DND-41 (cell line): Measurements from ENCODE around the gene DACT1.

Experiments used
- ATAC-seq: fragments of 200-7000 bp; cut with Tn5 transposase; 3 replicates; pipeline ENCODE4 v1.9.1; 2021; ENCODE audit warnings: low read depth; ENCODE audit not compliant: insufficient read depth
- DNase-seq: peaks from one replicate; pipeline ENCODE4 v3.0.0-alpha.2; 2020
- H2AFZ ChIP-seq: 2 replicates; pipeline ENCODE4 v1.6.0; 2012; ENCODE audit warnings: low read depth, low read length
- H3K27ac ChIP-seq: 2 replicates; pipeline ENCODE4 v1.5.1; 2012; ENCODE audit warnings: low read length, inconsistent platforms
- H3K27me3 ChIP-seq: fragments of 200-600 bp; sonication (generic); 2 replicates; pipeline ENCODE4 v1.6.0; 2012; ENCODE audit warnings: low read length, mild to moderate bottlenecking, inconsistent platforms; ENCODE audit not compliant: insufficient read depth, poor library complexity
- H3K36me3 ChIP-seq: 2 replicates; pipeline ENCODE4 v1.5.1; 2012; ENCODE audit warnings: low read length, inconsistent platforms; ENCODE audit not compliant: insufficient read depth
- H3K4me1 ChIP-seq: 2 replicates; pipeline ENCODE4 v1.5.1; 2012; ENCODE audit warnings: mild to moderate bottlenecking, low read length; ENCODE audit not compliant: insufficient read depth
- H3K4me2 ChIP-seq: 2 replicates; pipeline ENCODE4 v1.6.0; 2012; ENCODE audit warnings: mild to moderate bottlenecking, moderate library complexity, low read length, inconsistent platforms; ENCODE audit not compliant: insufficient read depth
- H3K4me3 ChIP-seq, 2 experiments: fragments of 200-600 bp in 1 of 2; shearing (Covaris generic) in 1 of 2; 2 replicates each; pipeline ENCODE4 v1.5.1; 2012 to 2016; ENCODE audit warnings: inconsistent platforms in 2 of 2, low read length in 2 of 2, mild to moderate bottlenecking in 2 of 2, low read depth in 1 of 2, moderate library complexity in 1 of 2
- H3K79me2 ChIP-seq: 2 replicates; pipeline ENCODE4 v1.6.0; 2012; ENCODE audit warnings: low read length, inconsistent platforms; ENCODE audit not compliant: insufficient read depth
- H3K9ac ChIP-seq: 2 replicates; pipeline ENCODE4 v1.6.0; 2012; ENCODE audit warnings: low read depth, mild to moderate bottlenecking, inconsistent platforms, low read length, moderate library complexity
- H3K9me3 ChIP-seq: 2 replicates; pipeline ENCODE4 v1.5.1; 2012; ENCODE audit warnings: low read length, moderate library complexity, mild to moderate bottlenecking, inconsistent platforms; ENCODE audit not compliant: insufficient read depth, severe bottlenecking
- H4K20me1 ChIP-seq: 2 replicates; pipeline ENCODE4 v1.6.0; 2012; ENCODE audit warnings: low read length; ENCODE audit not compliant: insufficient read depth
- CTCF ChIP-seq: IDR thresholded peaks from 2 replicates; pipeline ENCODE4 v1.5.1; 2012; ENCODE audit warnings: borderline replicate concordance, low read length, moderate library complexity, mild to moderate bottlenecking; ENCODE audit not compliant: poor library complexity, severe bottlenecking; ENCODE audit errors: extremely low read depth
- EZH2 ChIP-seq: IDR thresholded peaks from 3 replicates; pipeline ENCODE4 v1.6.1; 2012; ENCODE audit warnings: borderline replicate concordance, low read depth, mild to moderate bottlenecking, moderate library complexity, low read length, inconsistent platforms; ENCODE audit not compliant: severe bottlenecking

Gene DACT1

DNA sequence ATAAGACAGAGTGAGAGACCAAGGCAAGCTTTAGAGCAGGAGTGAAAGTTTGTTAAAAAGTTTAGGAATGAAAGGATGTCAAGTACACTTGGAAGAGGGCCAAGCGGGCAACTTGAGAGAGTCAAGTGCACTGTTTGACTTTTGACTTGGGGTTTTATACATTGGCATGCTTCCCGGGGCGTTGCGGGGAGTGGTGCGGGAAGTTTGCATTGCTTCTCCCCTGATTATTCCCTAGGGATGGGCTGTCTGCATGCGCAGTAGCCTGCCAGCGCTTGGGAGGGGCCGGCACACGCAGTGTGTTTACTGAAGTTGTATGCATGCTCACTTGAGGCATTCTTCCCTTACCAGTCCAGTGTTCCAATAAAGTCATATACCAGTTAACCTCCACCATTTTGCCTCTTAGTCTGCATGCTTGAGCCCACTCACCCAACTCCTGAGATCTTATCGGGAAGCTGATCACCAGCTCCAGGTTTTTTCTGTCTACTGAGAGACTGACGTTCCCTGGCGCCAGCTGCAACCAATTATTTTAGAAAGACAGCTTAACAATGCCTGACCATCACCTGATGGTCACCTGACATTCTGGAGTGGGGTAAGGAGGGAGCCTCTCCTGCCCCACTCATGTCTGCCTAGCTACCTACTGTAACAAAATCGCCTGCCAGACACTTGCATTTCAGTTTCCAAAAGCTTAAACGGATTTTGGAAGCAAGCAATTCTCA is 53.2 kb downstream of the DACT1 start:
- ATAC-seq (no peak), DNase-seq (no peak)
- H3K27me3 ChIP-seq, result peaks cover 8% of the 10 kb centered on the region
- no peaks in the 10 kb centered on the region for H4K20me1 ChIP-seq
- H3K36me3 ChIP-seq, result no peaks in the 10 kb centered on the region
- H3K4me3 ChIP-seq, result no peak overlapping the region
- no peaks in the 10 kb centered on the region for H3K9me3 ChIP-seq
- no peaks in the 10 kb centered on the region for H3K4me1 ChIP-seq
- H3K9ac ChIP-seq, result no peak overlapping the region
- no peaks in the 10 kb centered on the region for H3K79me2 ChIP-seq
- H2AFZ ChIP-seq, result no peak overlapping the region
- H3K4me2 ChIP-seq, result no peak overlapping the region
- no peak for TF ChIP-seq EZH2
- no peak for TF ChIP-seq CTCF
- H3K27ac ChIP-seq, result no peak overlapping the region

GRCh38 chr14:58693048-58693447 is 55.3 kb downstream of the DACT1 start:
- DNase-seq (no peak), ATAC-seq (no peak)
- no peak for TF ChIP-seq CTCF
- no peak for TF ChIP-seq EZH2
- Histone ChIP-seq H3K4me1 (no peaks in the 10 kb centered on the region), H3K4me3 (no peak overlapping the region), H3K36me3 (no peaks in the 10 kb centered on the region), H3K27me3 (peaks cover 8% of the 10 kb centered on the region), H3K27ac (no peak overlapping the region), H3K79me2 (no peaks in the 10 kb centered on the region), H4K20me1 (no peaks in the 10 kb centered on the region), H2AFZ (no peak overlapping the region), H3K9me3 (no peaks in the 10 kb centered on the region), H3K4me2 (no peak overlapping the region), H3K9ac (no peak overlapping the region)

GRCh38 chr14:58695514-58695913 is 57.8 kb downstream of the DACT1 start:
- Histone ChIP-seq H3K9ac (no peak overlapping the region), H3K36me3 (no peaks in the 10 kb centered on the region), H3K4me2 (no peak overlapping the region), H3K27ac (no peak overlapping the region), H4K20me1 (no peaks in the 10 kb centered on the region), H3K9me3 (no peaks in the 10 kb centered on the region), H3K4me3 (no peak overlapping the region), H2AFZ (no peak overlapping the region), H3K4me1 (no peaks in the 10 kb centered on the region), H3K79me2 (no peaks in the 10 kb centered on the region), H3K27me3 (peaks cover 8% of the 10 kb centered on the region)
- DNase-seq (no peak), ATAC-seq (no peak)
- TF ChIP-seq EZH2, result no peak
- no peak for TF ChIP-seq CTCF
